Measurements from ENCODE around the gene ZNF606.

Gene ZNF606
- 7.5 to 15.7 reads per million in 2 donors for total RNA-seq

DNA sequence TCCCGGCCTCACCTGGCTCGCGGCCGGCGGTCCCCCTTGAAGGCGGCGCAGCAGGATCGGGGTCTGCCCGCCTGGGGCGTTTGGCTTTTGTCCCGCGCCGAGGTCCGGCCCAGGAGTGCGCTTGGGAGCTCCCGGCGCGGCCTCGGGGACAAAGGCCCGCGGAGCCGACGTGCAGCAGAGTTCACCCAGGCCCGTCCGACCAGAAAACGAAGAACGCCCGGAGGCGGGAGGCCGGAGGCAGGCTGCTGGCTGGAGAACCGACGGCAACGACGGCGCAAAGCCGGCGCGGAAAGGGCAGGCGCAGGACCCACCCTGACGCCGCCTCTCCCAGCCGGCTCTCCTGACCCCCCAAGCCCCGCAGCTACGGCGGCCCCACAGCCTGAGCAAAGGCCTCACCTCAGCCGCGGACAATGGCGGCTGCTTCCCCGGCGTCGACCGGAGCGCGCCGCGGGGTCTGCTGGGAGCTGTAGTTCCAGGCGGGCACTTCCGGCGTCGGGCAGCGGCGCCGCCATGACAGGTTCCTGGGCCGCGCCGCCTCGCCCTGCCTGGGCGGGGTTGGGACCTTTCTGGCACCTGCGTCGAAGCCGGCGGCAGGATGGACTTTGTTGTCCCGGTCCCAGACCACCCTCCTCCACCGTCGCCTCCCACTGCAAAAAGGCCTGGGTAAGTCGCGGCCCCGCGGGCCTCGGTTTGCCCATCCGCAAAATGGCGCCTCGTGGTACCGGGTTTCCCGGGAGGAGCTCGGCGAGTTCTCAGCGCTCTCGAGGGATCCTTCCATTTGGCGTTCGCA lies at the start of gene ZNF606:
ZNF606 (minus strand) TSS at position 437 of the 790 bp plus-strand sequence. CDS start 1,501 bp downstream, outside the sequence.
- peak; percentile 76 for DNase-seq

DNA sequence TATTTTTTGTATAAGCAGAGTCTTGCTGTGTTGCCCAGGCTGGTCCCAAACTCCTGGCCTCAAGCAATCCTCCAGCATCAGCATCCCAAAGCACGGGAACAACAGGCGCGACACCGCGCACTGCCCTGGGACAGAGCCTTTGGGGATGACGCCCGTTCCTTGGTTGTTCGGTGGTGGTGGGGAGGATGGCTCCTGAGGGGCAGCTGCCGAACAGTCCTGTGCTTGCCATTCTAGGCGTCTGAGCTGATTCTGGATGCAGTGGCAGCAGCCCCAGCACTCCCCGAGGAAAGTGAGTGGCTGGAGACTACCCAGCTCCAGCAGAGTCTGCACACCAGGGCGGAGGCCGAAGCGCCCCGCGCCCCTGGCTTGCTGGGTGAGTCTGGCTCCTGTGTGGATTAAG lies 49.6 kb upstream of the ZNF606 start:
- DNase-seq = no peak

DNA sequence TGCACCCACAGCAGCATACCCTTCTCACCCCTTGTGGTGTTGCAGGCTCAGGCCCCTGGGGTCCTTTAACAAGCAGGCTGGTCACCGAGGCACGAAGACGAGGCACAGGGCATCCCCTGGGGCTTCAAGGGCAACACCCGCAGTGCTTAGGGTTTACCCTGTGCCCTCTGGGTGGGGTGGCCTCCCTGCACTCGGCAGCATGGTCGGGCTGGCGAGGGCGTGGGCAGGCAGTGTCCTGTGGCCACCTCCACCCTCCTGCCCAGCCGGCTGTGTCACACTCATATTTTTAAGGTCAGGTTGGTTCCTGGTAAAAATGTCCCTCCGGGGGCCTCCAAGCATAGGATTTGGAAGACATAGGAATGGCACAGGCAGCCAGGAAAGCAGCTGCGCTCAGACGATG lies 45.1 kb upstream of the ZNF606 start:
- no peak for DNase-seq

DNA sequence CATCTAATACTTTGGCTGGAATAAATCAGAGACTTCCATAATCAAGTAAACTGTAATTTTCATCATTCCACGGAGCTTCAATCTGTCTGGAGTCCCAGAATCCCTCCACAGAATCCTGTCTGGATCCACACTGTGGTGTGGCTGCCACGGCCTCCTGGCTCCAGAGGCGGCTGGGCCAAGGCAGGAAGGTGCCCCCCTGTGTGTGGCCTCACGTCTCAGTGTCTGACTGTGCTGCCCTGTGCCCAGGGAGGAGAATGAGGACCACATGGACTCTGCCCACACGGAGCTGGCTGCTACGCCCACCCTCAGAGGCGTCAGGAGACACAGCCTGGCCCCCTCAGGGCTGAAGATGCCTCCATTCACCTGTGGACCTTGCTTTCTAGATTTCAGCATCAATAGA lies 44.2 kb upstream of the ZNF606 start:
- no peak for DNase-seq

DNA sequence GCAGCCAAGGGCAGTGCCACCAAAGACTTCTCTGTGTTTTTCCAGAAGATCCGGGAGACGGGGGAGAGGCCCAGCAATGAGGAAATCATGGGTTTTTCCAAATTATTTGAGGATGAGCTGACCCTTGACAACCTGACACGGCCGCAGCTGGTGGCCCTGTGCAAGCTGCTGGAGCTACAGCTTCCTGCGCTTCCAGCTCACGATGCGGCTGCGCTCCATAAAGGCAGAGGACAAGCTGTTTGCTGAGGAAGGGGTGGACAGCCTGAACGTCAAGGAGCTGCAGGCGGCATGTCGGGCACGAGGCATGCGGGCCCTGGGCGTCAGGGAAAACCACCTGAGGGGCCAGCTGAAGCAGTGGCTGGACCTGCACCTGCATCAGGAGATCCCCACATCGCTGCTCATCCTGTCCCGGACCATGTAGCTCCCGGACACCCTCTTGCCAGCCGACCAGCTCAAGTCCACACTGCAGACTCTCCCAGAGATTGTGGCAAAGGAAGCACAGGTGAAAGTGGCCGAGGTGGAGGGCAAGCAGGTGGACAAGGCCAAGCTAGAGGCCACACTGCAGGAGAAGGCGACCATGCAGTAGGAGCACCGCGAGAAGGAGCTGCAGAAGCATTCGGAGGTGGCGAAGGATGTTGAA lies 42.9 kb upstream of the ZNF606 start:
- DNase-seq = no peak

DNA sequence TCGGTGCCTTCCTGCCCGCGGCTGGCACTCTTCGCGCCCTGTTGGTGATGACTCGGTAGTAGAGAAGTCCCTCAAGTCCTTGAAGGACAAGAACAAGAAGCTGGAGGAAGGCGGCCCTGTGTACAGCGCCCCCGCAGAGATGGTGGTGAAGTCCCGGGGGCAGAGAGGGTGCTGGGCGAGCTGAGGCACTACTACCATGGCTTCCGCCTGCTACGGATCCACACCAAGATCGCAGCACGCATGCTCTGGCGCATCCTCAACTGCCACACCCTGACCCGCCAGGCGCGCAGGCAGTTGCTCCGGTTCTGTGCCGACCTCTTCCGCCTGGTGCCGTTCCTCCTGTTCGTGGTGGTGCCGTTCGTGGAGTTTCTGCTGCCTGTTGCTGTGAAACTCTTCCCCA lies 42.3 kb upstream of the ZNF606 start:
- DNase-seq = no peak

DNA sequence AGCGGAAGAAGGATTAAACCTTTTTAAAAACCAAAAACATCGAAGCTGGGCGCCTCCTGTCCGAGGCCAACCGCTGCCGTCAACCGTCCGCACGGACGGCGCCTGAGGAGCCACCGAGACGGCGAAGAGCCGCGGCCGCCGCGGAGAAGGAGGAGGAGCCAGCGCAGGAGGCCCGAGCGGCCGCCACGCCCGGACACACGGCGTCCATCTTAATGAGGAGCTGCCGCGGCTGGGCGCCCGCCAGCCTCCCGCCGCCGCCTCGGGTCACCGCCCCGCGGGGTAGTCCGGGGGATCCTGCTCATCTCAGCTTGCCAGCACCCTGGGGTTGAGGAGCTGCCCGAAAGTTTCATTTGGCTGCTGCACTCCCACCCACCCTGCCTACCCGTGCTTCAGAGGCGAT lies 41.8 kb upstream of the ZNF606 start:
- no peak for DNase-seq

DNA sequence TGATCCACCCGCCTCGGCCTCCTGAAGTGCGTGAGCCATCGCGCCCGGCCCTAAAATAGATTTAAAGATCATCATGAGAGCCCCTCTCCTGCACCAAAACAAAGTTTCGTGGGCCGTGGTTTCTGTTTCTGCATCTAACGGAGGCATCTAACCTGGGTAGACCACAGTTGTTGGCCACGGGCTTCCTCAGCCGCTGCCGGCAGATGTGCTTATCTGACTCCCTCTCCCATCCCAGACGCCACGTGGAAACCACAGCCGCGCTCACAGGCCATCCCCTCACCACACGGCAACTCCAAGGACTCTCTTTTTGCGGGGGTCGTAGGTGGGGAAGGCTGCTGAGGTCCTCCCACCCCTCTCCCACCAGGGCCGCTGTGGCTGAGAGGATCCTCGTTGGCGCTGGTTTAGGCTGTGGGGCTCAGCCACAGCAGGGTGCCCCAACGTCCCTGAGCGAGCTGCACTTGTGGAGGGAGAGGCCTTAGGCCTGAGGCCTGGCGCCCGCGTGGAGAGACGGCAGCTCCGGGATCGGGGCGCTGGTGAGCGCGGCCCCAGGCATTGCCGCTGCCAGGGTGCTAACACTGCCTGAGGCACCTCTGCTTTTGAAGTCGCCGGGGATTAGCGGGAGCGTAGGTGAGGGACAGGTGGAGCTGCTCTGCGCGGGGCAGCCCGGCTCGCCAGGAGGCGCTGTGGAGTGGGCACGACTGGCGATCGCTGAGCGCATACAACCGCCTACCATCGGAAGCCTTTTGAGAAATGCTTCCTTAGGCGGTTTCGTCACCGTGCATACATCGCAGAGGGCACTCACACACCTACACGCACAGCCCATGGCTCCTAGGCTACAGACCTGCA lies 40.1 kb upstream of the ZNF606 start:
- no peak for DNase-seq

DNA sequence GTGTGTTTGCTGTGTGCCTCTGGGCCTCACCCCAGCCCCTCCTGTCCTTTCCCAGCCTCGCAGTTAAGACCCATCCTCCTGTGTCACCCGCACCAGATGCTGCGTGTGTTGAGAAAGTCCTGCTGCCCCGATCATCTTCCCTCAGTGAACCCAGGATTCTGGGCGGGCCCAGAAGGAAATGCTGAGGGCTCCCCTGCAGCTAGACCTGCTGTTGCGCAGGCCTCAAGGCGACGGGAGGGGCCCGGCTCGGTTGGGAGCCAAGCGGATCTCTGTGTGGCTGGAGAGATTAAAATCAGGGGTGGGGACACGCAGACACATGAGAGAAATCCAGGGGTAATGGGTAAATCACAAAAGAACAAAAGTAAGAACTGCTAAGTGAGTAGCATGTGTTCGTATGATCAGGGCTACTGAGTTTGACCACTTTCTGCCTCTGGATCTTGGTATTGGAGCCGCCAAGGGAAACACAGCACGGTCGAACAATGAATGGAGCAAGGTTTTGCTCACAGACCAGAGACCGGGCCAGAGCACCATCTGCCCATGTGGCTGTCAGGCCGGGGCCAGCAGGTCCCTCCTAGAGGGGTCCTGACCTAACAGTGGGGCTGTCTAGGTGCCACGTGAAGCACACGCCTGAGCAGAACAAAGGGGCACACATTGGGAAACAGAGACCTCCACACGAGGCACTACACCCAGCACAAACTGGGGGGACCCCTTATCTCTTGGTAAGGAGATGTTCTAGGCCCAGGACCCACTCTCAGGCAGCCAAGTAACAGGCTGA lies 38.3 kb upstream of the ZNF606 start:
- DNase-seq = no peak

DNA sequence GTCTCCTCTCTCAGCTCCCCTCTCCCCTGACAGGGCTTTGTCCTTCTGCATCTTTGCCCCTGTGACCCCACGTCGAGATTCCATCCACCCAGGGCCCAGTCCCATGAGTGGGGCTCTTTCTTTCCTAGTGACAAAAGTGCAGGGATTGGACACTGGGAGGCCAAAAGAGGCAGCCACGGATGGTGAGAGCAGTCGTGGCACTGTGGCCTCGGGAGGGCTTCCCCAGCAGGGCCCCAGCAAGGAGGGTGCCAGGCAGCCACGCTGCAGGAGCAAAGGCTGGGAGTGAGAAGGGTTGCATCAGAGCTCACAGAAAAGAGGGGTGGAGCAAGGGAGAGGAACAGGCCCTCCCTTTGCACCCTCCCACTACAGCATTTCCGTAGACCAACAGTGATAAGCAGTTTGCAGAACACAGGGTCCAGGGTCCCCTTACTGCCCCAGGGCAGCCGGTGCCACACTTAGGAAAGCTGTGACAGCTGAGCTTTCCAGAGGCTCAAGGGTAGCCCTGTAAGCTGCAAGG lies 36.1 kb upstream of the ZNF606 start:
- DNase-seq = no peak

DNA sequence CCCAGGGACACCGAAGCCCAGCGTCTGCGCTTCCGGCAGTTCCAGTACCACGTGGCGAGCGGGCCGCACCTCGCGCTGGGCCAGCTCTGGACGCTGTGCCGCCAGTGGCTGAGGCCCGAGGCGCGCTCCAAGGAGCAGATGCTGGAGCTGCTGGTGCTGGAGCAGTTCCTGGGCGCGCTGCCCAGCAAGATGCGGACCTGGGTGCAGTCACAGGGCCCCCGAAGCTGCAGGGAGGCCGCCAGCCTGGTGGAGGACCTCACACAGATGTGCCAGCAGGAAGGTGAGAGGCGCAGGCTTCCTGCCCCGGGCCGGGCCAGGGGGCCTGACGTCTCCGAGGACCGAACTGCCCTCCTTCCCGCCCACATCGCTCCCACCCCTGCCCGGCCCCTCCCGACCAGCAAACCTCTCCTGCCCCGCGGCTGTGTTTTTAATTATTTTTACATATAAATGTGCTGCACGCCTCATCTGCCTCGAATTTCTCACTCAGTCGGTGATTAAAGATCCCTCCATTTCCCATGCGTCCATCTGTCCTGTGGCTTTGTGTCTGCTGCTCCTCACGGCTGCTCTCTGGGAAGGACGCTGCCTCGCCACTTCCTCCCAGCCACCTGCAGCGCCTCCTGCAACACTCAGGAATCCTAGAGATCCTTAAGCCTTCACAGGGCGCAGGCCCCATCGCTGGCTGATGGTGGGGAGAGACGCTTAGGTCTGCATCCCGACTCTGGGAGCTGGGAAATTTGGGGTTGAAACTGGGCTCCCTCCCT lies 35.5 kb upstream of the ZNF606 start:
- no peak for DNase-seq

DNA sequence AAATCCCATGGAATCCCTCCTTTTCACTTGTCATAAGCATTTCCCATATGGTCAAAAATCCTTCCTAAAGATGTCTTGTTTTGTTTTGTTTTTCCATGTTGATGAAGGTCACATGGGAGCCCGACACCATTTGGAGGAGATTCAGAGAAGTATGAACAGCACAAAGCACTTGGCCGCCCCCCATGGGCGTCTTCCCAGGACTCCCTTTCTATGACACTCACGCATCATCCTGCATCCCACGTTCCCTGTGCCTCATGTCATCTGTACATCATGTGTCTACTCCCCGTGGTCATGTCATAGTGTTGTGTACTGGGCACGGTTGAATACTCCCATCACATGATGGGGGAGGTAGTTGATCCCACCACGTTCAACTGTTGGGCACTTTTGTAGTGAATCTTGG lies 33.2 kb upstream of the ZNF606 start:
- no peak for DNase-seq

DNA sequence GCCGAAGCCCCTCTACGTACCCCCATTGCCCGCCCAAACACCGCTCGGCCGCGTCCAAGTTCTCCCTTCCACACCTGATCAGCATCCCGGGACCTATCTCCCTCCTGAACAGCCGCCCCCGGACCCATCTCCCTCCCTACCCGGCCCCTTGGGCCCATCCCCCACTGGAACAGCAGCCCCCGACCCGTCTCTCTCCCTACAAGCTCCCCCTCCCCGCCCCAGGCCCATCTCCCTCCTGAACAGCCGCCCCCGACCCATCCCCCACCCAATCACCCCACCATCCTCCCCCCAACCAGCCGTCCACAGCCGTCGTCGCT lies 31.8 kb upstream of the ZNF606 start:
- no peak for DNase-seq

DNA sequence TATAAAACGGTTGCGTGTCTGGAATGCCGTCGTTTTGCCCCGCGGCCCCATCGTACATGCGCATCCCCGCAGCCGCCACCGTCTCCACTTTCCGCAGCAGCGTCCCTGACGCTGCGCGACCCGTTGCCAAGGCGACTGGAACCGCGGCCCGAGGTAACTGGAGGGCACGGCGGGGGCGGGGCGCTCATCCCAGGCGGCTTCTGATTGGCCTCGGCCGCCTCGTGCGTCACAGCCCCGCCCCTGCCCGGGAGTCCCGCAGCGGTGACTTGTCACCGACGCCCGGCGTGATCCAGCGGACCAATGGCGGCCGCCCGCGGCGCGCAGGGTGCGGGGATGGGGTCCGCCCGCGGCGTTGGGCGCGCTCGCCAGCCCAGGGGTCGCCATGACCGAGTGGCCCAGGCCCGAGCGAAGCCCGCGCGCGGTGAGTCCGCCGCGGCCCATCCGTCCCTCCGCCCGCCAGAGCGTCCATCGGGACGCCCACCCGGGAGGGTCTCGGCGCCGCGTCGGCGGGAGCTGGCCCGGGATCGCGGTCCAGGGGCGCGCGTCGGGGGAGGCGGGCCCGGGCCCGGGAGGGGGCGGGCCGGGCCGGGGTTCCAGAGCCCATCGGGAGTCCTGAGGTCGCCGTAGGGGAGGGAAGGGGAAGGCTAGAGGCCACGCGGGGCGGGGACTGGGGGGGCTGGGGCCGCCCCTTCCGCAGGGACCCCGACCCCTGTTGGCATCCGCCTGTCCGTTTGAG lies 31.3 kb upstream of the ZNF606 start, which contains the start of gene ZSCAN1:
ZSCAN1 (plus strand) TSS at position 285 of the 736 bp plus-strand sequence. CDS start 3,812 bp downstream, outside the sequence.
- no peak for DNase-seq

DNA sequence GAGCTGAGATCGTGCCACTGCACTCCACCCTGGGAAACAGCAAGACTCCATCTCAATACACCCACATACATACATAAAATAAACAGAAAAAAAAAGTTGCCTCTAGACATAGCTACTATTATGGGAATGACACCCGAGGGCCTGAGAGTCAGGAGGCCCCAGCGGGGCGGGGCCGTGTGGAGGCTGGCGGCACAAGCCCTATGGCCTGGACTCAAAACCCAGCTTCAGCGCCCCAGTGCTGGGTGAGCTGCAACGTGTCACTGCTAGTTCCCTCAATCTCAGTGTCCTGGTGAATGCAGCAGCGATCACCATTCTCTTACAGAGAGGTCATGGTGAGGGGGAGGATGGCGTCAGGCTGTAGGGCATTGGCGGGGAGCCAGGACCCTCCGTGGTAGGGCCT lies 22.0 kb upstream of the ZNF606 start:
- no peak for DNase-seq

DNA sequence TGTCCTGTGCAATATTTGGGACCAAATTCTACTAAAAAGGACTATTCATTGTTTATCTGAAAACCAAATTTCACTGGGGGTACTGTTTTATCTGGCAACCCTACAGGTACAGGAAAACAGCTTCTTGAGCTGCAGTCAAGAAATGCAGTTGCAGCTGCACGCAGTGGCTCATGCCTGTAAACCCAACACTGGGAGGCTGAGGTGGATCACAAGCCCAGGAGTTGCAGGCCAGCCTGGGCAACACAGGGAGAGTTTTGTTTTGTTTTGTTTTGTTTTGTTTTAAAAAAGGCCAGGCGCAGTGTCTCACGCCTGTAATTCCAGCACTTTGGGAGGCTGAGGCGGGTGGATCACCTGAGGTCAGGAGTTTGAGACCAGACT lies 19.7 kb upstream of the ZNF606 start:
- no peak for DNase-seq

DNA sequence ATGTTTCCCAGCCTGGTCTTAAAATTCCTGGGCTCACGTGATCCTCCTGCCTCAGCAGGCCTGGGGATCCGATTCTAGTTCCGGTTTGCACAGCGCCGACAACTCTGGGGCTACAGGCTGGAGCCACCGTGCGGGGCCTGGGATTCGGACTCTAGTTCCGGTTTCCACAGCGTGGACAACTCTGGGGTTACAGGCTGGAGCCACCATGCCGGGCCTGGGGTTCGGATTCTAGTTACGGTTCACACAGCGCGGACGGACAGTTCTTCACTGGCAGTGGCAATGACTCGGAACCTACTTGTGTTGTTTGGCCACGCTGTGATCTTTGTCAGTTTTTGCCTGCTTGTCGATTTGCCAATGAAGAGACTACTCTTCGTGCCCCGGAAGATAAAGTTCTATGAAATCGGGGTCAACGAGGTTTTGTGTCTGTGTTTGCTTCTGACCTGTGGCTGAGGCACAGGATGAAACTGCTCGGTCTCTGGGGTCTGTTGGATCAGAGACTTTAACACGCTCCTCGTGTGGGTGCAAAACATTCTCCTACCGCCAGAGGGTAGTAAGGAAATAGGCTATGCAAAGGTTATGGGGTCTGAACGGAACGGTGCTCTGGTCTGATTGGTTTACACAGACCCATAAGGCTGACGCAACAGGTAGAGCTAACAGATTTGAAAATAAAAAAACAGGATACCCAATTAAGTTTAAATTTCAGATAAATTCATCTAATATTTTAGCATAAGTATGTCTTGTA lies 19.1 kb upstream of the ZNF606 start:
- DNase-seq = no peak

DNA sequence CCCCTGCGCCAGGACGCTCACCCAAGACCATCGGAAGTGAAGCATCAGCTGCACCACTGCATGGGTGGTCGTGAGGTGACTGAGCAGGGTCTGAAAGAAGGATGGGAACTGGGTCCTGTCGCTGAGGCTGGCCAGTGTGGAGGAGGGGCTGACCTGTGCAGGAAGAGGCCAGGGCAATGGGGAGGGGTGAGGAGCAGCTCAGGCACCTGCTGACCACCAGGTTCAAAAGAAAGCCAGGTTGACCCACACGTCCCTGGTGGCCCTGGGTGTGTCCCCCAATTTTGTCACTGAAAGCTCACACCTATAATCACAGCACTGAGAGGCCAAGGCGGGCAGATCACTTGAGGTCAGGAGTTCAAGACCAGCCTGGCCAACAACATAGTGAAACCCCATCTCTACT lies 17.5 kb upstream of the ZNF606 start:
- no peak for DNase-seq

DNA sequence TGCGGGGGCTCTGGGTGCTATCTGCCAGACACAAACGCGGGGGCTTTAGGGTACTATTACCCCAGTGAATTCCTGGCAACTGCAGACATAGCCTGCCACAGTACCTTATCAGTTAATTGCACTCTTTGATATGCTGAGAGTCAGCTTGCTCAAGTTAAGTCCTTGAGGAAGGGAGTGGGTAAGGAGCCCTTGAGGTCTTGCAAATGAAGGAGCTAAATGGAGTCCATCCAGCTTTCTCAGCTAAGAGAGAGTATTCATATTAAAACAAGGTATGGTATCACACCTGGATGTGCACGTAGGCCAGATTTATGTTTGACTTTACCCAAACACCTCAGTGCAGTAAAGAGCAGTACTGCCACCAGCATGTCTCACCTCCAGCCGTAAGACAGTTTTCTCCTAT lies 11.5 kb upstream of the ZNF606 start:
- DNase-seq = no peak

DNA sequence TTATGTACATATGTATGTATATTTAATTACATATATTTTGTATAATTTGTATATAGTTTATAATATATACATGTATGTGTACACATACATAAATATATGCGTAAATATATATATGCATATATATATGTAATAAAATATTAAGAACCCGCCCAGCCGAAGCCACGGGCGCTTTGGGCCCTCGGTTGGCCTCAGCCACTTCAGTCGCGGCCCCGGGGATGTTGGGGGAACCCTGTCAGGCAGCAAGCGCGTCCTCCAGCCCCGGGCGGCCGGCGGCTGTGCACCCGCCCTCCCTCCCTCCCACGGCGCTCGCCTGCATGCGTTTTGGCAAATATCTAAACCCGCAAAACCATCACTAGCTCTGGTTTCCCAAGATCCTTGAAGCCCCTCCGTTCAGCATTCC lies 7.9 kb upstream of the ZNF606 start:
- no peak for DNase-seq

Data from T-helper 9 cell (primary cell).